ENCODE measurements around the gene ERLIN1.

ERLIN1 gene

DNA sequence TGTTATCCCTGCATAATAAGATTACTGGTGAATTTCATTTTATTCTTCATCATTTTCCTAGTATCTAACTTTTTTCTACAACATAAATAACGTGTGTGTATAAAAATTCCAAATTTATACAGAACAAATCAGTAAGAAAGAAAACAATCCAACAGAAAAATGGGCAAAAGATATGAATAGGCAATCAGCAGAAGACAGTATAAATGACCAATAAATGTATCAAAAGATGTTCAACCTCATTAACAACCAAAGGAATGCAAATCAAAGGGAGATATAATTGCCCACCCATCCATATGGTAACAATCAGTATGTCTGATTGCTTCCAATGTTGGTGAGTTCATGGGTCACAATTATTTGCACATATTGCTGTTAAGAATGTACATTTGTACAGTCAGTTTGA is 13.5 kb downstream of the ERLIN1 start:
- no peak for DNase-seq (ENCODE audit: low read depth)

DNA sequence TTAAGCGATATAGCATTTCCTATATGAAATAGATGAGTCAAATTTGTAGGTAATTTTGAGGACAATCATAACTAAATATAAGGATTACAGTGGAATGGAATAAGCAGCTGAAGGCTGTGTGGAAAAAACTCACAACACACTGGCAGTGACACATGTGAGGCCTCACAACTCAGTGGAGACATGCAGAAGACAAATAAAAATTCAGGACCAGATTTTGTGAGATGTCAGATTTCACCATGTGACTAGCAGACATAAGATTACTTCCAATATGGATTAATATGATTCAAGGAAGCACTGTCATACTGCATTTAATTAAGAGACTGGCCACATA is 17.6 kb downstream of the ERLIN1 start:
- no peak for DNase-seq (ENCODE audit: low read depth)

DNA sequence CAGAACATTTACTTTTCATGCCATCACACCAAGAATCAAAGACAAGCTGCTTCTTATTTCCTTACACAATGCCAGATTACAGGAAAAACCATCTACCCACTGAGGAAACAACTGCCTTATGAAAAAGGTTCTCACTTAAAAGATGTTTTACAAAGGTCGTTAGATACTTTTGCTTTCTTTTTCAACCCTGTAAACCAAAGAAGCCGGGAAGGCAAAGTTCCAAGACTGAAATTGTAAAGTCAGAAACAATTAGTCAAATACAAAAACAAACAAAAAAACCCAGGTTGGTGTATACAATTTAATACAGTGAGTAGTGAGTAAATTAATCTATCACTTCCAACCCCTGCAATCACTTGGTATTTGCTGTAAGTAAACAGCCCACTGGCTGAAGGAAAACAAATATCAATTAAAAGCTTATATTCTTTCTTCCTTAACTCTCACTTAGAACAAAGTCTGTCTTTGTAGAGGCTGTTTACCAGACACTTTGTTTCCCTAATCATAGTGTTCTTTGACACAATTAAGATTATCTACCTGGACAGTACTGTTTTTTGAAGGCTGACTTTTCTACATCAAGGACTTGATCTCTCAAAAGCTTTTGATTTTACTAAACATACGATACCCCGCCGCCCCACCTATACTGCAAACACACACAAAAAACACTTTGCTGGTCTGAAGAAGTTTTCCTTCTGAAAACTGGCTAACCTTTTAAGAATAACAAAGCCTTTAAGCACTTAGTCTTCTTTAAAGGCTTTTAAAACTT is 18.1 kb downstream of the ERLIN1 start:
- DNase-seq (ENCODE audit: low read depth) = no peak

DNA sequence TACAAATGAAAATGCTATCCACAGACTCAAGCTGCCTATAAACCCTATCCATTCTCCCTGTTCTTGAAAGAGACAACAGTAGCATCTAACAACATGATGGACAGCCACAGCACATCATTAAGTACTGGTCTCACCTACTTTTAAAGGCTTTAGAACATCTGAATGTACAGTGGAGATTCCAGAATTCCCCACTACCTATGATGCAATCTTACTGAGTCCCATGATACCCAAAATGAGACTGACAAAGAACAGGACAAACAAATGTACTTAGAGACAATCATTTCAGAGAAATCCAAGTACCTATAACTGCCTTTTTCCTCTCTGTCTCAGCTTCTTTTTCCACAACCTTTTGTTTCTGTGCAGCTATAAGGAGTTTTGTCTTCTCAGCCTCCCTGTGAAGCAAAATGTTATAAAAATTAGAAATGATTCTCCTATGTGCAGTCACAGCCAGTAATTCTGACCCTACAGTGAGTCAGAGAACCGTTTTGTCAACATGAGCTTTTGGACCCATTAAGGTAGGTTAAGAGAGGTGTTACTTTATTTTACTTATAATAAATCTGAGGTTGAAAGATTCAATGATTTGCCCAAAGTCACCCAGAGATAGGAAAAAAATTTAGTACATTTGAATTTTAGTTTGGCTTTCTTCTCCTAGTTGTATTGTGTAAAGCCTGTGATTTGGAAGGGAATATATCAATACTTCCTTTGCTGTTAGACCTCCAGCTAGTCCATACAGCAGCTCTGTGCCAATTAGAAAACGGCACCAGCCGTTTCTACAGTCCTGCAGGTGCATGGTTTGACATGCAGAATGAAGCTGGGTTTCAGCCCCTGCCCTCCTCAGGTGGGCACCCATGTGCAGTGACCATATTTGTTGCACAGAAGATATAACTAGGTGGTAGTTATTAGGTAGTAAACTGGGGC is 21.9 kb downstream of the ERLIN1 start:
- DNase-seq (ENCODE audit: low read depth) = no peak

DNA sequence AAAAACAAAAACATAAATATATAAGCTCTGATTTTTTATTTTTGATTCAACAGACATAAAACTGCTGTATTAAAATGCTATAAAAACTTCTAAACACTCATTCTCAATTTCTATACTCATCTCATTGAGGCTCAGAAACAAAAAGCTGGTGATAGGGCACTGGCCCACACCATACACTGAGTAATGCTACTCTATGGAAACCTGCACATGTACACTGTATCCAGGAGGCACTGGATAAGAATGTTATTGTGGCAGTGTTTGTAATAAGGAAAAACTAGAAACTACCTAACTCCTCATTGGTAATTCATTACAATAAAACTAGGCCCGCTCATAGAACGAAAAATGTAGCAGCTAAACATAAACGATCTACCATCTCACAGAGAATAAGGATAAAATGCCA is 23.1 kb downstream of the ERLIN1 start:
- DNase-seq (ENCODE audit: low read depth) = no peak

DNA sequence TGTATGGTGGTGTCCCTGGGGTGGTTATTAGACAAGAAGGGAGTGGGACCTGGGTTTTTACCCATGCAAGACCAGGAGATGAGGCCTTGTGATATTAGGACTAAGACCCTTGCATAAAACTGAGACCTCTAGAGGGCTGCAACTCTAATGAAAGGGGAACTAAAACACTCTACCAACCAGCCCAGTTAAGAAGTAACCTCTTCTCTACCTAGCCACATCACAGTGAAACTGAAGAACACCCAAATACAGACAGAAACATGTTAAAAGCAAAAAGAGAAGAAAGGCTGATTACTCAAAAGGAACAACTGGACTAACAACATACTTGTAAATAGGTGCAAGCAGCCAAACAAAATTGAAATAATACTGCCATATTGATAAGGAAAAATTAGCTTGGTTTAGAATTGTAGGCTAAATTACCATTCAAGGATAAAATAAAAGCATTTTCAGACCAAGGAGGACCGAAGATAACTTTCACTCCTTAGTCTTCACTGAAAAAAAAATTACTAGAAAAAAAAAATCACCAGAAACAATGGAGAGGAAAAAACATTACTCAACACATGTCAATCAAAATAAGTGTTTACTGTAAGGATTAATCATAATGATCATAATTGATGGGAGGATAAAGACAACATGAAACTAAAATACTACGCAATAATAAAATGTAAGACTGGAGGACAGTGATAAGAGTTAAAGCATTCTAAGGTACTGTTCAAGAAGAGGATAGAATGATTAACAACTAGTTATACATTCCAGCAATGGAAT is 27.6 kb downstream of the ERLIN1 start:
- DNase-seq (ENCODE audit: low read depth) = no peak

DNA sequence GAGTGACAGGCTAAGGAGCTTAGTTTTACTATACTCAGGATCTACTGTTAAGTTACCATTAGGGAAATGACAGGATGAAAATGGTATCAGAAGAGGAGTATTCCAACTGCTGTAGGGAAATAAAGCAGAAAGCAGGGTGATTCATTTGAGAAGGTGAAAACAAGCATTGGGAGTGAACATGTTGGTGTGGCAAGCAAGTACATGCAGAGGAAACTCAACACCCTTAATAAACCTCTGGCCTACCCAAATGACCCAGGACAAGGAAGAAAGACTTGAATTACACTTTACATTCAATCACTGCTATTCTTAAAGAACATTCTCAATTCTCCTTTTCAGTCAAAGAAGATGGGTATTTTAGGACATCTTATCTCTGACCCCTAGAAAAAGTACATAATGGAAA is 28.7 kb downstream of the ERLIN1 start:
- DNase-seq (ENCODE audit: low read depth) = no peak

DNA sequence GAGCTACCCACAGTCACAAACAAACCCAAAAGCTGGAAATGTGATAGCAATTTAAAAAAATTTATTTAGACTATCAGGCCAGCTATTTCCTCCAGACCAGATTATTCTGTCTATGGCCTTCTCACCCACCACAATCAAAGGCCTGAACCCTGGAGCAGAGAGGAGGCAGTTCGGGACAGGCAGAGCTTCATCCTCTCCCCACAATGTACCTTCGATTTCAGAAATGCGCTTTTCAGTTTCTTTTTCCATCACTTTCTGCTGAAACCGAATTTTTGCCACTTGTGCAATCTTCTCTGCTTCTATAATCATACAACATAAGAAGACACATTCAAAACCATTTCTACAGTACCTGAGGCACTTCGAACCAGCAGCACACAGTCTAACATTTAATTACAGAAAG is 29.9 kb downstream of the ERLIN1 start:
- no peak for DNase-seq (ENCODE audit: low read depth)

DNA sequence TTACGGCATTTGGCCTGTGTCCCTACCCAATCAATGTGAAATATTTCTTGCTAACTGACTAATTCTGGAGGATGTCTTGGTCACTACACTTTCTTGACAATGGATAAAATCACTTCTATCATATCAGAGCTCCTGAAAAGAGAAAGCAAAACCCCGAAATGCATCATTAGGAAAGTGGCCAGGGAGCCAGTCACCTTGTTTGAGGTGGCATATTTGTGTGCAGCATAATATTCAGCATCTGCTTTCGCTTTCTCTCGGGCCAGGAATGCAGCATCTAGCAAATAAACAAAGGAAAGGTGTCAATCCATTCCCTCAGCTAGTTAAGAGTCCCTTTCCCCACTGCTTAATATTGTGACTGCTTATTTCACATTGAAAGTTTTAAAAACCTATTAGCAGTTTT is 31.2 kb downstream of the ERLIN1 start:
- DNase-seq (ENCODE audit: low read depth) = no peak

DNA sequence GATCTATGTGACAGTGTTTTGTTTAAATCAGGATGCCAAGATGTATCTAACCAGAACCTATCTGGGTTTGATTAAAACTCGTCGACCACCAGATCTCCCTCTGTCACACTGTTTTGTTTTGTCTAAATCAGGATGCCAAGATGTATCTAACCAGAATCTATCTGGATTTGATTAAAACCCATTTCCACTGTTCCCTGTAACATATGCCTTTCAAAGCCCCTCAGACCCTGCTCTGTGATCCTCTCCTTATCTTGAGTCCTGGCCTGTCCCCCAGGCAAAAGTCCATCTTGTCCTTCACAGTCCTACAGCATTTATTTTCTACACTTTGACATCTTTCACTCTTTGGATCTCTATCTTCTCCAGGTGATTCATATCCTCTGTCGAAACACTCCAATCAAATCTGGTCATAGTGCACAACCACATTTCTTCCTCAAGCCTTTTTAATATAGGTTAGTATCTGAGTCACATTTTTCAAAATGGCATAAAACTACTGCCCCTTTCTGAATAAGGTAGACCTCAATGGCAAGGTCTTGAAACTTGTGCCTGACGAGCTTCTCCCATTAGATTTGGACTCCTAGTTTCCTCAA is 32.5 kb downstream of the ERLIN1 start:
- no peak for DNase-seq (ENCODE audit: low read depth)

DNA sequence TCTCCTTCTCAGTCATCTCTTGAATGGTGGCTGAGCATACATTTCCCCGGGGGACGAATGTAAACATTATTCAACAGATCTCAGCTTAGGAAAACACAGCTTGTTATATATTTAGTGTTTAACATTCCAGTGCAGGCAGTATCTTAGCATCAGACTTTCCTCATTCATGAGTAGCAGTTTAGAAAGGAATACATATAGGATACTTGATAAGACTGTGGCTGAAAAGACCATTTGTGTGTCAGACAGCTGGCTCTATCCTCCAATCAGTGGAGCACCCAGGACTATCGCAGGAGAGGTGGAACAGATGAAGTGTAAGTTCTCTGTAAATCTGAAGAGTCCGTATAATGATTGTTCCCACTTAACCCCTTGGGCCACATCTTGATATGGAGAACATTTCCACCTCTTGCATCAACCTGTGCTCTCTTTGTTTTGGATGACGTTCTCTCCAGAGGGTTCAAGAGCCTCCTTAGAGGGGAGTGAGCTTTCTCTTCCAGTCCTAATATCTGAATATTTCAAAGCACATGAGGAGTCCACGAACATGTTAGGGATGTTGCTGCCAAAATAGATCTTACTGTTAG is 34.0 kb downstream of the ERLIN1 start:
- no peak for DNase-seq (ENCODE audit: low read depth)

DNA sequence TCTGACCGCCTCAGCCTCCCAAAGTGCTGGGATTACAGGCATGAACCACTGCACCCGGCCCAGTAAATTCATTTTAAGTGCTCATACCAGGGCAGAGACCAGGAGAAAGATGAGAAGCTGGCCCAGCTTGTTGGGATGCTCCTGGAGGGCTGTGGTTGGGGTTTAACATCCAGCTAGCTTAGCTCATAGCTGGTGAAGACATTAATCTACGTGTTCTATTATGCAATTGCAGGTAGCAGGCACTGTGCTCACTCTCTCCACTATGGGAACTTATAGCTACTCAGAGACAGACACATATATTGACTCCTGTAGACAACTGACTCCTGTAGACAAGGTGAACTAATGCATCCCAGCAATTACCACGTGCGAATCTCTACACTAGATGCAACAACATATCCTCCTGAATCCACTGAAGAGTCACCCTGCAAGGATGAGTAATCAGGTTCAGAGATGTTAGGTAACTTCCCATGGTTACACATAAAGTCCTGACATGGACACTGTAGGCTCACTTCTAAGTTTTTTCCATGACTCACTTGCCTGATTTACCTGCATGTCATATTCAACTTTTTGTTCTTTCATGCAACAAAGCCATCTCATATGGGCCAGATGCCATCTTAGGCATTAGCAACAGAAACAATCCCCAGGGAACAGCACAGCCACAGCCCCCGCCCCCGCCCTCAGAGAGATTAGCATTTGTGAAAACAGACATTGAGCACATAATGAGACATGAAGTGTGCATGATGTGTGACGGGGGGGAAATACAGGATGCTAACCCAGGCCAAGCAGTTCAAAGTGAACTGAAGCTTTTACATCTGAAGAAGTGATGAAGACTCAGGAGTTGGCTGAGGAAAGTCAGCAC is 37.2 kb downstream of the ERLIN1 start:
- no peak for DNase-seq (ENCODE audit: low read depth)

DNA sequence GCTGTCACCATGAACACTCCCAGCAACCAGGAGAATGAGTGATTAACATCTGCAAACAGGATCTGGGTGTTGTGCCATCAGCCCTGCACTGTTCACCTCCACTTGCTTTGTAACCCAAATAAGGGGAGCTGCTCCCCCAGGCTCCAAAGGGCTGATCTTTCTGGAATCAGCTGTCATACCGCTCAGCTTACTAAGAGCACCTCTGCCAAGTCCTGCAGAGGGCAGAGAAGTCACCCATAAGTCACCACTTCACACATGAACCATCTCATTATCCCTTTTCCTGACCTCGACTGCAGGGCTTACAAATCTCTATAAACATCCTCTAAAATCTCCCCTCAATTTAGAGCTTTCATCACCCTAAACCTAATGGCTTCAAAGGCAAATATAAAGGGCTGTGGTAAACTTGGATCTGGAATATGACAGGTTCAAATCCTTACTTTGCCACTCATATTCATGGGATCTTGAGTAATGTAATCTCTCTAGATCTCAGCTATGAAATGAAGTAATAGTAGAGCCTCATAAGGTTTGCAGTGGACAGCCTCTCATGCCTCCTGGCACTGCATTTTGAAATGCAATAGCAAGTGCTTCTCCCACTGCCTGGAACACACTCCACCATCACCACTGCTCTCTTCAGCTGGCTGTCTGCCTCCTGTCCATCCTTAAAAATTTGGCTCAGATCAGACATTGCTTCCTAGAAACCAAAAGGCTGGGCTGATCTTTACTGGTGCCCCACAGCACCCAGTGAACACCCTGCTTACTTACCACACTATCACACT is 38.8 kb downstream of the ERLIN1 start:
- no peak for DNase-seq (ENCODE audit: low read depth)

DNA sequence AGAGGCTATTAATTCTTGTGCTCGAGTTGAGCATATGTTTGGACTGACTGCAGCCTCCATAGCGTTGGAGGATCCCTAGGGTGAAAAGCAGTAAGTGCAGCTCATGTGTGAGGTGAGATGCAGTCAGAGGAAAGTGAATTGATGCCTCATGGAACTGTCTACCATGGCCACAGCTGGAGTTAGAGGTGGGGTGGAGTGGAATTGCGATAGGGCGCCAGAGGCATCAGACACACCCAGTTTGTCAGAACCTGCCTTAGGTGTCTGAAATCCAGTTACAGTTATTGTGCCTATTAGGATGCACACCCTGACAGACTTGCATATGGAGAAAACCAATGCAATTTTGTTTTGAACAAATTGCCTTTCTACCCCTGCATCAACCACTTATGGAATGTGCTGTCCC is 39.4 kb downstream of the ERLIN1 start:
- no peak for DNase-seq (ENCODE audit: low read depth)

DNA sequence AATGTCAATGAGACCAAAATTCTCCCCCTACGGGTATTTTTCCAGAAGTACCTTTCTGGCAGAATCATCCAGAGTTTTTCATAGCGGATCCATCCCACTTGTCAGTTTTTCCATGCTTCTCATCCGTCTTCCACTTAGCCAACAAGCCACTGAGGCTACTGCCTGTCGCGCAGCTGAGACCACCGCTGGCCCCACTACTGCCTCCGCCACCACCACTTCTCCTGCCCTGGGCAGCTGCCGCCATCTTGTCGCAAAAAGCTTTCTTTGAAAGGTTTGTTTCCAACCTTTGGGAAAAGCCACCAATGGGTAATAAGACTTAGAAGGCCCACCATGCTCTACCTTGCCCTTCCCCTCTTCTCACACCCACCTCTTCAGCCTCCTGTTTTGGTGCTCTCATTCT is 42.1 kb downstream of the ERLIN1 start:
- no peak for DNase-seq (ENCODE audit: low read depth)

DNA sequence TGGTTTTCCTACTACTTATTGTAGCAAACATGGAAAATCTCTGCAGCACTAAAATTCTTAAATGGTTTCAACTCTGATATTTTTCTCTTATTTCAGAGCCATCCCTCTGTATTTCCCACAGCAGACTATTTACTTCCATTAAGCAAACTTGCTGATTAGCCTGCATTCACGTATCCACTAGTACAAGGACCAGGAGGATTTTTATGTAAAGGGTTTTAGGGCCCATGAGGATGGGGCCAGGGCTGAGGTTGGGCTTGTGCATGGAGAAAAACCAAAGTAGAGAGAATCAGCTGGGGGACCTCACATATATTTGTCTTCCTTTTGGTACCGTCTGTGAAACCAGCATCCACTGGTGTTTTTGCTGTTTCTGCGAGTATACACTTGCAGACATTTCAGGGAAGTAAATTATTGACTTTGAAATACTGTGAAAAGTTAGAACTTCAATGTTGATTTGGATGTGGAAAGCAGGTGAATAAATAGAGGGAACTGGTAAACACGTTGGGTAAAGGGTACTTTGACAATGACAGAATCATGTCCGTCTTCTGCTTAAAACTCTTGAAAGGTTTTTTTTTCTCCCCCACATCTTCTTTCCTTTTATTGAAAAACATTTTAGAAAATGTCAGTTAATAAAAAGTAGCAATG is 44.3 kb downstream of the ERLIN1 start:
- no peak for DNase-seq (ENCODE audit: low read depth)

DNA sequence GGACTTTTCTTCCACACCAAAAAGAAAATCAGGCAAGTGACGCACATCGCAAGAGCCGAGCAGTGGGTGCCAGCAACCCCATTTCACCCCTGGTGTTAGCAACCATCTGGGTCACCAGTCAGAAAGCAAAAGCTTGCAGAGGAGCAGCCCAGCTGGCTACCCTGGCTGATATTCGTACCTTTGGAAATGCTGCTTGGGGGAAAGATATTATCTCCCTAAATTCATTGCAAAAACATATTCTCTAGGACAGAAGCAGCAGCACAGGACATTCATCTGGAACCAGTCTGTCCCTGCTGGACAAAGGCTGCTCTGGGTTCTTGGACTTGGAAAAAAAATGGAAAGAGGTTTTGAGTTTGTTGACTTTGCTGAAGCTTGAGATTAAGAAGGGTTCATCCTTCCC is 45.8 kb downstream of the ERLIN1 start:
- no peak for DNase-seq (ENCODE audit: low read depth)

DNA sequence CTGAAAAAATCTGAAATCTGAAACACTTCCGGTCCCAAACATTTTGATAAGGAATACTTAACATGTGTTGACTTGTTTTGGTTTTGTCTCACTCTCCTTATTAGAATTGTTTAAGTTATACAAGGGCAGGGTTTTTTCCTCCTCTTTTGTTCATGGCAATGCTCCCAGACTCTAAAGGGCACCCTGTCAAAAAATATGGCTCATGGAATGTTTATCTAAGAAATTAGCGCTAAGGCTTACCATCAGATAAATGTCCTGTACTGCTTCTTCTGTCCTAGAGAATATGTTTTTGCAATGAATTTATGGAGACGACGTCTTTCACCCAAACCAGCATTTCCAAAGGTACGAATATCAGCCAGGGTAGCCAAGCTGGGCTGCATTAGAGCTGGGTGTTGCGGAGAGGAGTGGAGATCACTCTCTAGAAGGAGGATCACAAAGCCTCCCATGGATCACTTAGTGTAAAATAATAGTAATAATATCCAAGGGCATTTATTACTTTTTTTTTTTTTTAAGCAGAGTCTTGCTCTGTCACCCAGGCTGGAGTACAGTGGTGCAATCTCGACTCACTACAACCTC is 46.8 kb downstream of the ERLIN1 start:
- DNase-seq (ENCODE audit: low read depth) = no peak

DNA sequence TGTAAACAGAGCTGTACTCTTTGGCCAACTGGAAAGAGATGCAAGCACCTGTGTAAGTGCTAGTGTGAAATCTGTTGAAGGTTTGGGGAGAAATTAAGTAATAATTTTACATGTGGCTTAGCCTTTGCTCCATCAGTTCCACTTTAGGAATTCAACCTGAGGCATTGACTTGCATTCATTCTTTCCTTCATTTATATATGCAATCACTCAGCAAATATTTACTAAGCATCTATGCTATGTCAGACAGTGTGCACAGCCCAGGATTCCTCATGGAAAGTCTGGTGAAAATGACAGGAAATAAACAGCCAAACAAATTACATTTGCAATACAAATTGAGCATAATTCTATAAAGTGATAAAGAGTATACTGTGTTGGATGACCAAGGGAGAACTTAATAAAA is 50.3 kb downstream of the ERLIN1 start:
- no peak for DNase-seq (ENCODE audit: low read depth)
